ENCODE data around the gene TNFAIP8L2. TPM values are rescaled to one million over a fixed set of nuclear protein-coding genes. Genes with fewer than 3 reads are reported as not detected.

Gene TNFAIP8L2
- 1 to 10 TPM in 3 of 4 donors, not detected in 1; 1.1 to 3.1 (median 1.4) TPM for total RNA-seq

- no peaks in the 10 kb centered on the region for H3K9me3 ChIP-seq
- H3K27me3 ChIP-seq = no peaks in the 10 kb centered on the region
- H3K27ac ChIP-seq = peak within 1 kb of the TSS in 2 of 4 donors; percentile 12 to 29
- H3K36me3 ChIP-seq = peaks cover 0 to 29% of the 10 kb centered on the region in 2 donors
- DNase-seq (peak in 1 of 2 donors; percentile 30), ATAC-seq (peak in 1 of 2 donors; percentile 22)
- no peak for TF ChIP-seq POLR2A (IDR thresholded peaks at IDR 0.05)
- no peak for TF ChIP-seq CTCF (IDR thresholded peaks at IDR 0.05 in 4 of 5, conservative IDR thresholded peaks at IDR 0.05 in 1 of 5)
- peak within 1 kb of the TSS in 1 of 4 donors; percentile 33 for H3K4me3 ChIP-seq
- H3K4me1 ChIP-seq = peaks cover 16 to 17% of the 10 kb centered on the region in 2 donors
- intact Hi-C loops (cut with DNase I; ENCODE audit: low total_unique reads) = loop anchor here (1.0 to 2.0 kb wide), 2 partner anchors 57 to 86 kb away; partner anchors contain the start of gene GABPB2
- in situ Hi-C loops (cut with MboI; ENCODE audit: low sequenced_read_pairs in 4 of 4) = loop anchor here in 3 of 4 donors (5.0 to 10.0 kb wide), 2 partner anchors 52 to 59 kb away; no protein-coding TSS in a partner anchor
Observed at GRCh38 chr1:151156515-151156819, at the start of gene TNFAIP8L2. Gene TNFAIP8L2 (plus strand): TSS chr1:151156649. CDS start chr1:151158698, 2,049 bp downstream.

GRCh38 chr1:151106894-151107293 lies 49.6 kb upstream of the TNFAIP8L2 start:
- Histone ChIP-seq H3K36me3 (peaks cover 0 to 15% of the 10 kb centered on the region in 2 donors), H3K4me1 (no peaks in the 10 kb centered on the region), H3K27me3 (no peaks in the 10 kb centered on the region), H3K27ac (no peak overlapping the region), H3K9me3 (no peaks in the 10 kb centered on the region), H3K4me3 (no peak overlapping the region)
- TF ChIP-seq POLR2A (IDR thresholded peaks at IDR 0.05) (no peak), CTCF (IDR thresholded peaks at IDR 0.05 in 4 of 5, conservative IDR thresholded peaks at IDR 0.05 in 1 of 5) (no peak)
- no peak for ATAC-seq
- in situ Hi-C loops (cut with MboI; ENCODE audit: low sequenced_read_pairs in 4 of 4) = loop anchor here in 1 of 4 donors (10.0 kb wide), 1 partner anchor 48 kb away; the partner anchor contains the start of gene TNFAIP8L2
- intact Hi-C loops (cut with DNase I; ENCODE audit: low total_unique reads) = loop anchor here (2.0 kb wide), 1 partner anchor 22 kb away; no protein-coding TSS in a partner anchor
- no peak for DNase-seq

- ATAC-seq = no peak
- intact Hi-C loops (cut with DNase I; ENCODE audit: low total_unique reads) = no loop called here
- Histone ChIP-seq H3K9me3 (no peaks in the 10 kb centered on the region), H3K27me3 (no peaks in the 10 kb centered on the region), H3K4me1 (peaks cover 0 to under 1% of the 10 kb centered on the region in 2 donors), H3K36me3 (peaks cover 0 to 21% of the 10 kb centered on the region in 2 donors), H3K4me3 (no peak overlapping the region), H3K27ac (no peak overlapping the region)
- no peak for DNase-seq
- TF ChIP-seq POLR2A (IDR thresholded peaks at IDR 0.05) (no peak), CTCF (IDR thresholded peaks at IDR 0.05 in 4 of 5, conservative IDR thresholded peaks at IDR 0.05 in 1 of 5) (no peak)
- in situ Hi-C loops (cut with MboI; ENCODE audit: low sequenced_read_pairs in 4 of 4) = loop anchor here in 1 of 4 donors (10.0 kb wide), 1 partner anchor 46 kb away; the partner anchor contains the start of gene TNFAIP8L2
Observed at GRCh38 chr1:151108331-151108730, 48.1 kb upstream of the TNFAIP8L2 start.

GRCh38 chr1:151113877-151114276 lies 42.6 kb upstream of the TNFAIP8L2 start:
- in situ Hi-C loops (cut with MboI; ENCODE audit: low sequenced_read_pairs in 4 of 4) (no loop called here), intact Hi-C loops (cut with DNase I; ENCODE audit: low total_unique reads) (loop anchor here (5.0 kb wide), 1 partner anchor 33 kb away; the partner anchor contains the start of gene SEMA6C)
- Histone ChIP-seq H3K9me3 (no peaks in the 10 kb centered on the region), H3K36me3 (peaks cover 0 to 26% of the 10 kb centered on the region in 2 donors), H3K4me1 (peaks cover 0 to 8% of the 10 kb centered on the region in 2 donors), H3K27ac (peak overlapping the region in 2 of 4 donors; percentile 20 to 46), H3K27me3 (no peaks in the 10 kb centered on the region), H3K4me3 (no peak overlapping the region)
- ATAC-seq (peak; percentile 50 to 59), DNase-seq (no peak)
- TF ChIP-seq CTCF (IDR thresholded peaks at IDR 0.05 in 4 of 5, conservative IDR thresholded peaks at IDR 0.05 in 1 of 5) (no peak), POLR2A (IDR thresholded peaks at IDR 0.05) (no peak)

Measured in gastrocnemius medialis (tissue), 4 donors.